ENCODE measurements around the gene KIAA0040. TPM values are rescaled to one million over a fixed set of nuclear protein-coding genes. Genes with fewer than 3 reads are reported as not detected.

Gene KIAA0040
- total and polyA plus RNA-seq, 4 donors = 4.6 to 12.0 (median 5.7) TPM

DNA sequence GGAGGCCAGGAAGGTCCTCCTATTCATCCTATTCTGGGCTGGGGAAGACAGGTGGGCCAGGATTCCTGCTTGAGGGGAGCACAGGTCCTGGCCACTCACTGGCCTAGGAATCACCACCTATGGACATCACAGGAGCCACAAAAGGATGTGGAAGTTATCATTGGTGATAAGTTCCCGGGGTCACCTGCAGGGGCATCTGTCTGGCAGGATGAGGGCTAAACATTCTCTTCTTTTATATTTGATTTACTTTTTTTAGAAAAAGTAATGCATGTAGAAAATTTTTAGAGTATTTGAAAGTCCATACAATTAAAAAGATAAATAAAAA, 33.2 kb upstream of the KIAA0040 start:
- Histone ChIP-seq H3K9me3 (ENCODE audit: control insufficient read depth in 4 of 4, low read length in 3 of 4) (no peaks in the 10 kb centered on the region), H3K27ac (ENCODE audit: low read depth in 1 of 2, low read length in 2 of 2) (no peak overlapping the region), H3K27me3 (ENCODE audit: control insufficient read depth in 4 of 4, insufficient read depth in 4 of 4, low read length in 3 of 4) (no peaks in the 10 kb centered on the region), H3K4me1 (ENCODE audit: control insufficient read depth in 4 of 4, insufficient read depth in 4 of 4, low read length in 3 of 4) (peaks cover 0 to 1% (median 0%) of the 10 kb centered on the region in 4 donors), H3K4me3 (ENCODE audit: low read depth in 1 of 3, low read length in 3 of 3) (no peak overlapping the region), H3K36me3 (ENCODE audit: control insufficient read depth in 4 of 4, insufficient read depth in 3 of 4, low read depth in 1 of 4, low read length in 3 of 4) (no peaks in the 10 kb centered on the region), H3K9ac (ENCODE audit: low read depth in 1 of 2, low read length in 2 of 2) (no peak overlapping the region)
- no peak for TF ChIP-seq HNF4G (IDR thresholded peaks at IDR 0.05)
- TF ChIP-seq FOXA1 (IDR thresholded peaks at IDR 0.05) = no peak
- no peak for TF ChIP-seq FOXA2 (IDR thresholded peaks at IDR 0.05)
- TF ChIP-seq RAD21 (IDR thresholded peaks at IDR 0.05) = no peak
- no peak for TF ChIP-seq SP1 (IDR thresholded peaks at IDR 0.05)
- no peak for TF ChIP-seq HNF4A (conservative IDR thresholded peaks at IDR 0.05)
- TF ChIP-seq GABPA (IDR thresholded peaks at IDR 0.05 in 1 of 2, conservative IDR thresholded peaks at IDR 0.05 in 1 of 2) = no peak
- TF ChIP-seq ZBTB33 (IDR thresholded peaks at IDR 0.05) = no peak
- no peak for TF ChIP-seq CTCF (IDR thresholded peaks at IDR 0.05; ENCODE audit: low read depth, low read length, missing input control)
- no peak for TF ChIP-seq YY1 (IDR thresholded peaks at IDR 0.05)
- no peak for TF ChIP-seq TAF1 (conservative IDR thresholded peaks at IDR 0.05)
- TF ChIP-seq REST (IDR thresholded peaks at IDR 0.05) = no peak
- no peak for TF ChIP-seq JUND (IDR thresholded peaks at IDR 0.05)
- TF ChIP-seq, protein P1, sequence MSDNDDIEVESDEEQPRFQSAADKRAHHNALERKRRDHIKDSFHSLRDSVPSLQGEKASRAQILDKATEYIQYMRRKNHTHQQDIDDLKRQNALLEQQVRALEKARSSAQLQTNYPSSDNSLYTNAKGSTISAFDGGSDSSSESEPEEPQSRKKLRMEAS (IDR thresholded peaks at IDR 0.05) = no peak
- TF ChIP-seq, protein P2, sequence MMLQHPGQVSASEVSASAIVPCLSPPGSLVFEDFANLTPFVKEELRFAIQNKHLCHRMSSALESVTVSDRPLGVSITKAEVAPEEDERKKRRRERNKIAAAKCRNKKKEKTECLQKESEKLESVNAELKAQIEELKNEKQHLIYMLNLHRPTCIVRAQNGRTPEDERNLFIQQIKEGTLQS (IDR thresholded peaks at IDR 0.05) = no peak
- no peak for TF ChIP-seq EGR1 (IDR thresholded peaks at IDR 0.05; ENCODE audit: low read depth in 2 of 2)
- no peak for TF ChIP-seq RXRA (IDR thresholded peaks at IDR 0.05)
- TF ChIP-seq NR2F2 (IDR thresholded peaks at IDR 0.05) = no peak
- 37% methylated on average over 1 of the region's 1 CpG for WGBS
- no peak for DNase-seq (ENCODE audit: low spot score)
